ENCODE results near the gene MED27. TPM values are rescaled to one million over a fixed set of nuclear protein-coding genes. Genes with fewer than 3 reads are reported as not detected.

Gene MED27
- total and polyA plus RNA-seq, 2 experiments from 2014 or later = 21.4 to 41.1 TPM

- Histone ChIP-seq H3K4me3 (no peak overlapping the region), H3K79me2 (ENCODE audit: insufficient read depth) (no peaks in the 10 kb centered on the region), H3K9ac (no peak overlapping the region), H3K27me3 (replicated peaks; ENCODE audit: insufficient read depth) (peaks cover 44% of the 10 kb centered on the region), H2AFZ (no peak overlapping the region), H3K4me1 (ENCODE audit: insufficient read depth) (peaks cover 11% of the 10 kb centered on the region), H3F3A (ENCODE audit: insufficient read depth) (peaks cover 15% of the 10 kb centered on the region), H4K20me1 (ENCODE audit: insufficient read depth) (no peaks in the 10 kb centered on the region), H3K4me2 (ENCODE audit: unreplicated experiment) (no peak overlapping the region), H3K27ac (no peak overlapping the region), H3K9me3 (ENCODE audit: low read depth) (no peaks in the 10 kb centered on the region), H3K36me3 (ENCODE audit: low read depth) (no peaks in the 10 kb centered on the region), H3K9me2 (ENCODE audit: insufficient read depth) (no peaks in the 10 kb centered on the region)
- DNase-seq = peak; percentile 45
- in situ Hi-C loops (cut with MboI) = no loop called here
- WGBS, 2 experiments (ENCODE audit: low coverage in 1 of 2, low lambda C conversion rate in 2 of 2, missing lambda C conversion rate in 2 of 2) = 56 to 62% methylated on average over 5 of the region's 5 CpGs
- TF ChIP-seq EZH2 (IDR thresholded peaks at IDR 0.05; ENCODE audit: insufficient read depth, poor library complexity, severe bottlenecking) = no peak
- TF ChIP-seq EZH2phosphoT487 (IDR thresholded peaks at IDR 0.05; ENCODE audit: insufficient read depth, low read depth) = no peak
Measured at GRCh38 chr9:132090771-132091170, 11.1 kb upstream of the MED27 start.

- no peaks in the 10 kb centered on the region for H3K36me3 ChIP-seq (ENCODE audit: low read depth)
- DNase-seq = no peak
- H3K9me3 ChIP-seq (ENCODE audit: low read depth) = no peaks in the 10 kb centered on the region
- H3F3A ChIP-seq (ENCODE audit: insufficient read depth) = no peaks in the 10 kb centered on the region
- 62 to 71% methylated on average over 7 of the region's 7 CpGs for WGBS, 2 experiments (ENCODE audit: low coverage in 1 of 2, low lambda C conversion rate in 2 of 2, missing lambda C conversion rate in 2 of 2)
- no peaks in the 10 kb centered on the region for H3K4me1 ChIP-seq (ENCODE audit: insufficient read depth)
- H3K9ac ChIP-seq = no peak overlapping the region
- no peaks in the 10 kb centered on the region for H3K9me2 ChIP-seq (ENCODE audit: insufficient read depth)
- H3K4me3 ChIP-seq = no peak overlapping the region
- no peak overlapping the region for H2AFZ ChIP-seq
- H3K4me2 ChIP-seq (ENCODE audit: unreplicated experiment) = no peak overlapping the region
- TF ChIP-seq EZH2 (IDR thresholded peaks at IDR 0.05; ENCODE audit: insufficient read depth, poor library complexity, severe bottlenecking) (no peak), EZH2phosphoT487 (IDR thresholded peaks at IDR 0.05; ENCODE audit: insufficient read depth, low read depth) (no peak)
- no peaks in the 10 kb centered on the region for H4K20me1 ChIP-seq (ENCODE audit: insufficient read depth)
- H3K27me3 ChIP-seq (replicated peaks; ENCODE audit: insufficient read depth) = peaks cover 57% of the 10 kb centered on the region
- no peaks in the 10 kb centered on the region for H3K79me2 ChIP-seq (ENCODE audit: insufficient read depth)
- no peak overlapping the region for H3K27ac ChIP-seq
- in situ Hi-C loops (cut with MboI) = no loop called here
Measured at GRCh38 chr9:132087438-132088030, 7.9 kb upstream of the MED27 start.

GRCh38 chr9:132082188-132082587 lies 2.5 kb upstream of the MED27 start:
- DNase-seq = no peak
- no peaks in the 10 kb centered on the region for H3K9me3 ChIP-seq (ENCODE audit: low read depth)
- TF ChIP-seq EZH2 (IDR thresholded peaks at IDR 0.05; ENCODE audit: insufficient read depth, poor library complexity, severe bottlenecking) = no peak
- TF ChIP-seq EZH2phosphoT487 (IDR thresholded peaks at IDR 0.05; ENCODE audit: insufficient read depth, low read depth) = no peak
- H2AFZ ChIP-seq = no peak overlapping the region
- peaks cover 38% of the 10 kb centered on the region for H3K27me3 ChIP-seq (replicated peaks; ENCODE audit: insufficient read depth)
- H3K79me2 ChIP-seq (ENCODE audit: insufficient read depth) = peaks cover 25% of the 10 kb centered on the region
- peaks cover 2% of the 10 kb centered on the region for H3K36me3 ChIP-seq (ENCODE audit: low read depth)
- H3K9ac ChIP-seq = no peak overlapping the region
- 0 out of 2 replicates have a peak, but pooled peaks cover 4% of the 10 kb centered on the region for H3F3A ChIP-seq (ENCODE audit: insufficient read depth)
- in situ Hi-C loops (cut with MboI) = no loop called here
- H4K20me1 ChIP-seq (ENCODE audit: insufficient read depth) = no peaks in the 10 kb centered on the region
- H3K4me1 ChIP-seq (ENCODE audit: insufficient read depth) = peaks cover 12% of the 10 kb centered on the region
- H3K27ac ChIP-seq = no peak overlapping the region
- H3K9me2 ChIP-seq (ENCODE audit: insufficient read depth) = 0 out of 2 replicates have a peak, but pooled peaks cover 5% of the 10 kb centered on the region
- H3K4me2 ChIP-seq (ENCODE audit: unreplicated experiment) = no peak overlapping the region
- H3K4me3 ChIP-seq = no peak overlapping the region
- 43% methylated on average over 5 of the region's 5 CpGs for WGBS, 2 experiments (ENCODE audit: low coverage in 1 of 2, low lambda C conversion rate in 2 of 2, missing lambda C conversion rate in 2 of 2)

GRCh38 chr9:132078699-132079356 lies 839 bp downstream of the MED27 start:
- H3K9me2 ChIP-seq (ENCODE audit: insufficient read depth) = 0 out of 2 replicates have a peak, but pooled peaks cover 5% of the 10 kb centered on the region
- peak overlapping the region; percentile 89 for H3K4me3 ChIP-seq
- H2AFZ ChIP-seq = peak overlapping the region; percentile 83
- H3F3A ChIP-seq (ENCODE audit: insufficient read depth) = peaks cover 18% of the 10 kb centered on the region; the same call in 1 of the 2 replicates
- in situ Hi-C loops (cut with MboI) = no loop called here
- H3K27me3 ChIP-seq (replicated peaks; ENCODE audit: insufficient read depth) = peaks cover 5% of the 10 kb centered on the region; the same call in 1 of the 2 replicates
- peaks cover 11% of the 10 kb centered on the region for H3K36me3 ChIP-seq (ENCODE audit: low read depth)
- peak overlapping the region; percentile 92 for H3K9ac ChIP-seq
- peaks cover 54% of the 10 kb centered on the region for H3K79me2 ChIP-seq (ENCODE audit: insufficient read depth)
- H3K27ac ChIP-seq = peak overlapping the region; percentile 58
- TF ChIP-seq EZH2 (IDR thresholded peaks at IDR 0.05; ENCODE audit: insufficient read depth, poor library complexity, severe bottlenecking) (no peak), EZH2phosphoT487 (IDR thresholded peaks at IDR 0.05; ENCODE audit: insufficient read depth, low read depth) (no peak)
- DNase-seq = peak; percentile 44
- WGBS, 2 experiments (ENCODE audit: low coverage in 1 of 2, low lambda C conversion rate in 2 of 2, missing lambda C conversion rate in 2 of 2) = 2 to 4% methylated on average over 12 of the region's 12 CpGs
- peak overlapping the region; percentile 99 for H3K4me2 ChIP-seq (ENCODE audit: unreplicated experiment)
- peaks cover 34% of the 10 kb centered on the region for H3K4me1 ChIP-seq (ENCODE audit: insufficient read depth)
- H3K9me3 ChIP-seq (ENCODE audit: low read depth) = no peaks in the 10 kb centered on the region
- no peaks in the 10 kb centered on the region for H4K20me1 ChIP-seq (ENCODE audit: insufficient read depth)
